Aorta (tissue), 5 donors: ENCODE results near the gene DCUN1D1. TPM values are rescaled to one million over a fixed set of nuclear protein-coding genes. Genes with fewer than 3 reads are reported as not detected.

ENCODE experiments used
- ATAC-seq: fragments of 200-7000 bp; cut with Tn5 transposase; one replicate; pipeline ENCODE4 v1.9.1; 2022; ENCODE audit warnings: moderate library complexity; ENCODE audit not compliant: low FRiP score
- DNase-seq, 2 donors: peaks; one replicate each; pipeline ENCODE4 v3.0.0-alpha.2; 2020
- H3K27ac ChIP-seq, 2 donors: one replicate each; pipeline ENCODE4 v1.5.1; 2013; ENCODE audit warnings: low read length in 2 of 2, mild to moderate bottlenecking in 2 of 2, moderate library complexity in 2 of 2, control low read depth in 1 of 2, inconsistent platforms in 1 of 2, low read depth in 1 of 2
- H3K27me3 ChIP-seq, 2 donors: one replicate each; pipeline ENCODE4 v1.6.1; 2013; ENCODE audit warnings: control low read depth in 1 of 2, low read length in 1 of 2, mild to moderate bottlenecking in 1 of 2, moderate library complexity in 1 of 2; ENCODE audit not compliant: insufficient read depth in 2 of 2, control insufficient read depth in 1 of 2
- H3K36me3 ChIP-seq, 2 donors: one replicate each; pipeline ENCODE4 v1.6.1; 2013; ENCODE audit warnings: control low read depth in 1 of 2, low read length in 1 of 2, mild to moderate bottlenecking in 1 of 2; ENCODE audit not compliant: insufficient read depth in 2 of 2, control insufficient read depth in 1 of 2
- H3K4me1 ChIP-seq, 2 donors: one replicate each; pipeline ENCODE4 v1.6.1; 2013; ENCODE audit warnings: low read length in 2 of 2, control low read depth in 1 of 2, mild to moderate bottlenecking in 1 of 2, moderate library complexity in 1 of 2; ENCODE audit not compliant: insufficient read depth in 2 of 2, control insufficient read depth in 1 of 2
- H3K4me3 ChIP-seq, 2 donors: one replicate each; pipeline ENCODE4 v1.5.1; 2013; ENCODE audit warnings: low read length in 2 of 2, control low read depth in 1 of 2, mild to moderate bottlenecking in 1 of 2
- H3K9me3 ChIP-seq: one replicate; pipeline ENCODE4 v1.6.1; 2013; ENCODE audit warnings: mild to moderate bottlenecking, low read length; ENCODE audit not compliant: control insufficient read depth
- WGBS, 2 donors: extraction: QIAGEN DNeasy Blood & Tissue Kit; methylation state at CpG; one replicate each; pipeline ENCODE4 v1.1.7; 2013; 5-methylcytosine and 5-hydroxymethylcytosine counted together
- intact Hi-C, 2 donors: fragments of 100-400 bp; cut with DNase I; formaldehyde crosslinking; loops; one replicate each; pipeline versions ENCODE4 v1.14.2 to v1.15.0; 2022
- polyA plus RNA-seq, 2 donors: library from polyadenylated mRNA; stranded (reverse); fragments of 200-250 nt; gene quantifications; one replicate each; pipeline ENCODE4 v1.2.3, GENCODE V29; 2013
- total RNA-seq, 2 donors: library from RNA; stranded (reverse); fragmentation: NEBNext Ultra II Directional; extraction: Animal tissue kit (Norgen Biotek cat#: 25700); gene quantifications; one replicate each; pipeline ENCODE4 v1.2.1, GENCODE V29; 2021
- donor health status: healthy with polysubstance abuse.
- donor health status: Bipolar disorder and iron deficiency.
- donor health status: DM: no; HTN: no; CAD: no.
- donor health status: DM: no; HTN: no; CAD: no.
- donor health status: DM: yes; HTN: yes; CAD: no.

Gene DCUN1D1
- total and polyA plus RNA-seq, 4 donors = 12.1 to 48.3 (median 25.4) TPM

GRCh38 chr3:182896553-182896952, 83.8 kb downstream of the DCUN1D1 start:
- ATAC-seq (no peak), DNase-seq (no peak)
- no peaks in the 10 kb centered on the region for H3K9me3 ChIP-seq
- peaks cover 0 to 3% of the 10 kb centered on the region in 2 donors for H3K36me3 ChIP-seq
- 83% methylated on average over 2 of the region's 2 CpGs for WGBS, 2 donors
- intact Hi-C loops = no loop called here
- H3K27me3 ChIP-seq = no peaks in the 10 kb centered on the region
- H3K4me1 ChIP-seq = no peaks in the 10 kb centered on the region
- no peak overlapping the region for H3K4me3 ChIP-seq
- no peak overlapping the region for H3K27ac ChIP-seq

GRCh38 chr3:182895513-182896112, 84.7 kb downstream of the DCUN1D1 start:
- 58 to 66% methylated on average over 8 of the region's 8 CpGs for WGBS, 2 donors
- Histone ChIP-seq H3K27me3 (no peaks in the 10 kb centered on the region), H3K9me3 (no peaks in the 10 kb centered on the region), H3K27ac (no peak overlapping the region), H3K4me3 (no peak overlapping the region), H3K36me3 (peaks cover 0 to 3% of the 10 kb centered on the region in 2 donors), H3K4me1 (no peaks in the 10 kb centered on the region)
- intact Hi-C loops = no loop called here
- ATAC-seq (no peak), DNase-seq (no peak)

DNA sequence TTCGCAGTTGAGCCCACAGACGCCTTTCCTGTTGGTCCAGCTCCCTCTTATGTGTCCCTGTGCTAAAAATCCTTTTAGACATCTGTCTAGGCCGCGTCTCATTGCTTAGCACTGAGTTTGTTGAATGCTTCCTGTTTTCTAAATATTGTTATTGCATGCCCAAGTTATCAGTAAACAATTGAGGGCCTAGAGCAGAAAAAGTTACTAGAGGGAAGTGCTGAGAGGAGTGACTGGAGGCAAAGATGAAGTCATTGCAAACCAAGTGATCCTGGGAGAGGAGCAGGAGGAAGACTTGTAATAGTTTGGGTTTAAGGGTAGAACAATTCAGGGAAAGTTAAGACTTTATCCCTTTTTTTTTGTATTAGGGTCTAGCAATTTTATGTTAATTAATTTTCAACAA, 88.1 kb downstream of the DCUN1D1 start:
- Histone ChIP-seq H3K9me3 (no peaks in the 10 kb centered on the region), H3K27me3 (no peaks in the 10 kb centered on the region), H3K36me3 (peaks cover 0 to 3% of the 10 kb centered on the region in 2 donors), H3K27ac (no peak overlapping the region), H3K4me1 (no peaks in the 10 kb centered on the region), H3K4me3 (no peak overlapping the region)
- DNase-seq = no peak
- intact Hi-C loops = no loop called here
- no peak for ATAC-seq
- 93 to 95% methylated on average over 4 of the region's 4 CpGs for WGBS, 2 donors

DNA sequence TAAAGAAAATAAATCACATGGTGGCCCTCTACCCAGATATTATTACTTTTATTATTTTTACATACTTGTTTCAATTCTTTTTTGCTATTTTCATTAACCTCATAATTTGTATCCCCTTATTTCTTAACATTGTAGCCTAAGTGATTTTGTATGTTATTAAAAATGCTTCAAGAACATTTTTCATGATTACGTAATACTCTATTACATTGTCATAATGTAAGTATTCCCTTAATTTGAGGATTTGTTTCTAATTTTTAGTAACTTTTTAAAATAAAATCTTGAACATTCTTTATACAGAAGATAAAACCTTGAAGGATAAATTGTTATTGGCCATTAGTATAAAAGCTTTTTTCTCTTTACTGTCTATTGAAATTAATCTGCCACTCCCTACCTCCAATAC, 89.0 kb downstream of the DCUN1D1 start:
- intact Hi-C loops = no loop called here
- DNase-seq (no peak), ATAC-seq (no peak)
- no peak overlapping the region for H3K4me3 ChIP-seq
- no peaks in the 10 kb centered on the region for H3K9me3 ChIP-seq
- H3K4me1 ChIP-seq = no peaks in the 10 kb centered on the region
- H3K36me3 ChIP-seq = peaks cover 0 to 3% of the 10 kb centered on the region in 2 donors
- WGBS, 2 donors = 100% methylated on average over 1 of the region's 1 CpG
- H3K27me3 ChIP-seq = no peaks in the 10 kb centered on the region
- no peak overlapping the region for H3K27ac ChIP-seq

DNA sequence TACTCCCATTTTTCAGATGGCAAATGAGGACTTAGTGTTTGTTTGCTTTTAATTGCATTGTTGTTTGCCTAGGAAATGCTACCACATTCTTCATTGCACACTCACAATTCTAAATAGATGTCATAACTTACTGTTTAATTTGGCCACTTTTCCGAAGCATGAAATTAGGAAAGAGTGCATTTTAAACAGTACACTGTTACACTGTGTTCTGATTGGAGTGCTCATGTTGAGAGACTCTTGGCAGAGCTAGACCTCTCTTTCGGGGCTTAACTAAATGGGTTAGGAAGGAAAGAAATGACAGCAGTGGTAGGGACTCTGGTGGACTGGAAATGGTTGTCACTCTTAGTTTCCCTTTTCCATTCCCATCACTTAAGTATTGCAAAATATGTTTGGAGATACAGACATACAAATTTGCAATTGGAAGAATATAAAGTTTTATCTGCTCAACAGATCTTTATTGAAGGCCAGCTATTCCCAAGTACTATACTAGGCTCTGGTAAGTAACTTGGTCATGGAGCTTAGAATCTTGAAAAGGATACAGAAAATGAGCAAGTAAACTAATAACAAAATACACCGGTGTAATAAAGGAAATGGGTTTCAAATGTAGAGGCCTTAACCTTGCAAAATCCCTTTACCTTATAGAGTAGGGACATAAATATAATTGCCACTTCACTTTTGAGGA, 90.2 kb downstream of the DCUN1D1 start:
- 38 to 41% methylated on average over 3 of the region's 3 CpGs for WGBS, 2 donors
- ATAC-seq = no peak
- Histone ChIP-seq H3K9me3 (no peaks in the 10 kb centered on the region), H3K27ac (no peak overlapping the region), H3K36me3 (peaks cover 0 to 3% of the 10 kb centered on the region in 2 donors), H3K4me3 (no peak overlapping the region), H3K4me1 (no peaks in the 10 kb centered on the region), H3K27me3 (no peaks in the 10 kb centered on the region)
- intact Hi-C loops = no loop called here
- no peak for DNase-seq

Other genes starting within 250 kb of the DCUN1D1 start
- gene ATP11B, start 187.0 kb downstream of the DCUN1D1 start, total RNA-seq = 10 to 100 TPM; 62.5 to 70.3 TPM
- gene ATP11B, start 187.0 kb downstream of the DCUN1D1 start, polyA plus RNA-seq = 10 to 100 TPM in 1 of 2 donors, 1 to 10 TPM in 1; 8.9 to 12.4 TPM
- gene MCCC1, start 119.0 kb upstream of the DCUN1D1 start, total RNA-seq = 10 to 100 TPM; 16.8 to 20.8 TPM
- 10 to 100 TPM in 1 of 2 donors, 1 to 10 TPM in 1; 8.5 to 59.4 TPM for gene MCCC1, start 119.0 kb upstream of the DCUN1D1 start, polyA plus RNA-seq
- under 1 TPM; 0.23 to 0.27 TPM for gene LAMP3, start 182.2 kb upstream of the DCUN1D1 start, total RNA-seq
- gene LAMP3, start 182.2 kb upstream of the DCUN1D1 start, polyA plus RNA-seq = under 1 TPM; 0.23 to 0.50 TPM